GM18517 (cell line): ENCODE results near the gene COL15A1.

Experiments used
- ATAC-seq: cut with Tn5 transposase; IDR thresholded peaks from one replicate; pipeline ENCODE4 v1.9.1; 2021; ENCODE audit warnings: mild to moderate bottlenecking, moderate library complexity; ENCODE audit not compliant: unreplicated experiment

COL15A1 gene

DNA sequence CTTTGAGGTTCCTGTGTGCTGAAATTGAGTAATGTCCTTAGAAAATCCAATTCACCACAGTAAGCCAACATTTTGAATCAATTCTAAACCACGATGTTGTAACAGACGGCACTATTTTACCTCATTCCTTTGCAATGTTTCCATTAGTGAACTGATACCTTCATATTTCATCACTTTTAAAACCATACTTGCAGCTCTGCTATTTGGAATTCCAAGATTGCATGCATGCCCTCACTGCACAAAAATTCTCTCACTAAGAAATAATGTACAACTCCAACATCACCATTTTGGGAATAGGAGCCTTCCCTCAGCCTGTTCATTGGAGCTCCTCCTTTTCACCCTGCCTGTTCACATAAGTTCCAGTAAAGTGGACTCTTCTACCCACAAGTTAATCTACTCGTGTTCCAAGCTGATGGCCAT lies 86.4 kb downstream of the COL15A1 start:
- ATAC-seq: no peak

DNA sequence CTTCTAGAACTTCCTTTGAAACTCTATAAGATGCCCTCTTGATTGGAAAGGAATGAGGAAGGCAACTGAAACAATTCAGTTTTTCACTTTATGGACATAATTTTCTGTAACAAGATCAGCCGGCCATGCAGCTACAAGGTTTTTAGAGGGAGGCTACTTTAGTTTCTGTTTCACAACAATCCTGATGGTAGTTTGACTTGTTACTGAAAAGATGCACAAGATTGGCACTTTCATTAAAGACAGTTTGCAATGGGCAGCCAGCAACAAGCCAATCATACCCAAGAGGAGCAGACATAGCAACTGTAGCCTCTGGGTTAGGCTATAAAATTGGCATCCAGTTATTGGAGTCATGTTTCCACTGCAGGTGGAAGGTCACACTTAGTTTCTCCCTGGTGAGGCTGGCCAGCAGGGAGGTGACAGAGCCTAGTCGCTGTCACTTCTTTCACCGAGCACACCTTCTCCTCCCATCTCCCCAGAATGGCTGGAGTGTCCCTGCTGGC lies 87.0 kb downstream of the COL15A1 start:
- ATAC-seq: no peak

DNA sequence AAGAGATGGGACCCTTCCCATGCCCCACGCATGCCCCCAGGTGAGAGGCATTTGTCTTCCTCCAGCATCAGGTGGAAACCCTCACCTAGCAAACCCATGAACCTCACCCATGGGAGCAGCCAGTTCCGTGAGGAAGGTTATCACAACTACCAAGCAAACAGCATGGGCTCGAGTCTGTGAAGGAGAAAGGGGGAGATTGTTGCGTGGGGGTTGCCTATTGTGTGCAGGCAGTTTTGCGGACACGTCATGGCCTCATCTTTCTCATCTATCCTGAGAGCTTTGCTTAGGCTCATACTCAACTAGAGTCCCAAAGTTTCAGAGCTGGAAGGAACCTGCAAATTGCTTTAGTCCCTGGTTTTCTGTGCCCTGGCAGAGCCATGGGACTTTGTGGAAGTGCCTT lies 87.6 kb downstream of the COL15A1 start:
- no peak for ATAC-seq

DNA sequence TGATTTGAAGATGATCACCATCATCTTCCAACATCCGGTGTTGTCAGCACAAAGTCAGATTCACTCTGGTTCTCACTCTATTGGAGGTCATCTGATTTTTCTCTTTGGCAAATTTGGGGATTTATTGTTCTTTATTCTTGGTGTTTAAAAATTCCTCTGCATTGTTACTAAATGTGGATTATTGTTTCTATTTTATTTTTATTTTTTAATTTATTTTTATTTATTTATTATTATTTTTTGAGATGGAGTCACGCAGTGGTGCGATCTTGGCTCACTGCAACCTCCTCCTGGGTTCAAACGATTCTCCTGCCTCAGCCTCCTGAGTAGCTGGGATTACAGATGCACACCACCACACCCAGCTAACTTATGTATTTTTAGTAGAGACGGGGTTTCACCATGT lies 88.3 kb downstream of the COL15A1 start:
- ATAC-seq: no peak

DNA sequence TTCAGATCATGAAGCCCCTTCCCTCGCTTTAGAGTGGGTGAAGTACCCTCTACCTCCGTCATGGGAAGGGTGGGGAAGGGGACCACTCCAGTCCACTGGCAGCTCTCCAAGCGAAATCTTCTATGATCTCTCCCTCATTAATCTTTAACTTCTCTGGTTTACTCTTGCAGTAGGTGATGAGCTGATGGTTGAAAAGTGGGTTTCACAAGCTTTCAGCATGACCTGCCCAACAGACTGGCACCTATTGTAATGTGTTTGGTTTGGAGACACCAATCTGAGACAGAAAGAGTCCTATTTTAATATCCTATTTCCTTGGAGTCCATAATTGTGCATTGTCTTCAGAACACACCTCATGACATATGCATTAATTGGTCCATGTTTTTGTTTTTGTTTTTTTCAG lies 90.4 kb downstream of the COL15A1 start:
- no peak for ATAC-seq

DNA sequence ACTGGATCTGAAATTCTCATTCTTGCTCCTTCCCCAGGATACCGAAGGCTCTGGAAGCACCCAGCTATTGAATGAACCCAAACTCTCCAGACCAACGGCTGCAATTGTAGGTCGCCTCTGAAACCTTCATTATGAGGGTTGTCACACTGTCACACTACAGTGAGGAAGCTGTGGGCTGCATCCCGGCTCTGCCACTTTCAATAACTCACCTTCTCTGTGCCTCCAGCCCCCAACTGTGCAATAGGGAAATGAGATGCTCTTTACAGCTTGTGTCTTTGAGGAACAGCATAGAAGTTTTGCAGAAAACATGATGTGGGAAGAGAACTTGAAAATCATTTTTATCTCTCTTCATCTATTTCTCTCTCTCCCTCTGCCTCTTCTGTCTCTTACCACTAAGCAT lies 91.6 kb downstream of the COL15A1 start:
- no peak for ATAC-seq

DNA sequence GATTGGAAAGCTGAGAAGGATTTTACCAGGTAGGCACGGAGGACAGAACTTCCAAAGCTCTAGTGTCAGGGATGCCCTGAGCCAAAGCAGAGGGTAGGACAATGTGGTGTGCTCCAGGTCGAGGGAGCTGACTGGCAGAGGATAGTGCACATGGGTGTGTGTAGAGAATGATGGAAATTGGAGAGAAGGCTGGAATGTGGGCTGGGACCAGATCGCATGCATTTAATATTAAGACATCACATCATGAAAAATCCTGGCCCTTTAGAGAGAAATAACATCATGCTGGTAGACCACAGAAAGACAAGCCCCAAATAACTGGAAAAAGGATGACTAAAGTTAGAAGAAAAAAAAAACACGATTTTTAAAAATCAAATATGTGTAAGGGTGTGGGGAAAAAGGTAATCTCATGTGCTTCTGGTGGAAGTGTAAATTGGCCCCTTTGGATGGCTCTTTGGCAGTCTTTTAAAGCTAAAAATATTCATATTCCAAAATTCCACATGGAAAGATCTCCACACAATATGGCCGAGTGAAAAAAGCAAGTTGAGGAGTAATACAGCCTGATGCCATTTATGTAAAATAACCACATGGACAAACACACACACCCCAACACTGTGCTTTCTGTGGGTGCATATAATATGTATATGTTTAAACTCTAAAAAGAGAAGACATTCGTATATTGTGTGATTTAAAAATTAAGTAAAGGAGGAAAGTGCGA lies 94.2 kb downstream of the COL15A1 start:
- no peak for ATAC-seq

DNA sequence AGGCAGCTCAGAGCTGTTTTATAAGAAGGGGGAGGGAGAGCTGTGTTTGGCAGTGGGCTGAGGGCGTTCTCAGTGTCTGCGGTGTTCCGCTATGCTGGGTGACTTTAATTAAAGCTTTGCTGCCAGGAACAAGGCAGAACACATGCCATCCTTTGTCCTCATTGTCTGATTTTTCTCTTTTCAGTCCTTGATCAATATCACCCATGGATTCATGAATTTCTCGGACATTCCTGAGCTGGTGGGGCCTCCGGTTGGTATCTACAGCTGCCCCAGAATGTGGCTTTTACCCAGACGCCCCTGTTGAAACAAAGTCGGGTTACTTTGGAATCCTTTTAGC lies 94.7 kb downstream of the COL15A1 start:
- no peak for ATAC-seq

DNA sequence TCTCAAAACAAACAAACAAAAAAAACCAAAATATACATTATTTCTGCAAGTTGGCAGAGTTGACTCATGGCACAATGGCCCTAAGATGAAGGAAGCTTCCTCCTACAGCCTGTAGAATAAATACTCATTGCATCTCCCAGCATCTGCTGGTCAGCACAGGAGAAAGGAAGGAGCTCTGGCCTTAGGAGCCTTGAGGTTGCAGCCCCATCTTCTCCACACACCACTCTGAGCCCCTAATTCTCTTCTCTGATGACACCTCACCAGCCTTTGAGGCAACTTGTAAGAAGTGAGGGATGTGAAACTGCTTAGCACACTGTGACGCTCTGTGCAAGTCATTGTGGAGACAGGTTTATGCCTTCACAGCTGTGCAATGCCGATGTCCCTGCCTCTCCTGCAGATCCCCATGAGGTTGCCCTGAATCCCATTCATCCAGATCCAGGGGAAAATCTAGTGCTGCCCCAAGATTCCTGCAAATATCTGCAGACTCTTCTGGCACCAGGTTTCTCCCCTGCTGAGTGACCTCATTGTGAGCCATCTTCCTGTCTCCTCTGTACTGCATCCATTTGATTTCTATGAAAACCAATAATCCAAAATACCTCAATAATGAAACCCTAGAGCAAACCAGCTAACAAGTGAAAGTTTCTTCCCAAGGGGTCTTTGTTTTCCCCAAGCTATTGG lies 95.9 kb downstream of the COL15A1 start:
- ATAC-seq: no peak

DNA sequence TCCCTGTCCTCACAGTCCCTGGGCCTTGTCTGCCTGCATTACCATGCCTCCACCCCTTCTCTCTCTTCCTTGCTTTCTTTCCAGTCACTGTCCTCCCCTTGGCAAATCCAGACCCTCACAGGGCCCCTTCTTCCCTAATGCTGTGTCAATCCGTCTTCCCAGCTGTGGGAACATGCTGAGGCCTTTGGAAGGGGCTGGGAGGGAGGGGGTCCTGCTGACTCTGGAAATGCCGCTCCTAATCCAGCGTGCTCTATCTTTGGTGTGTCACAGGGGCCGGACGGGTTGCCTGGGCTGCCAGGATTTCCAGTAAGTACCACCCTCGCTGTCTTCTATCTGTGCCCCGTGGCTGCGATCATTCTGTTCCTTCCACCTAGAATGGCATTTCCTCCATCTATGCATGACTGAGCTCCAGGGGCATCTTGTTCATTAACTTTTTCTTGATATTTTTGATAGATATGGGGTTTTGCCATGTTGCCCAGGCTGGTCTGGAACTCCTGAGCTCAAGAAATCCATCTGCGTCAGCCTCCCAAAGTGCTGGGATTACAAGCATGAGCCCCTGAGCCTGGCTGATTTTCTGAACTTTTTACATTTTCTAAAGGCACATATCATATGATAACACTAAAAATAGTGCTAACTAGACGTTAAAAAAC lies 96.7 kb downstream of the COL15A1 start:
- ATAC-seq: no peak

DNA sequence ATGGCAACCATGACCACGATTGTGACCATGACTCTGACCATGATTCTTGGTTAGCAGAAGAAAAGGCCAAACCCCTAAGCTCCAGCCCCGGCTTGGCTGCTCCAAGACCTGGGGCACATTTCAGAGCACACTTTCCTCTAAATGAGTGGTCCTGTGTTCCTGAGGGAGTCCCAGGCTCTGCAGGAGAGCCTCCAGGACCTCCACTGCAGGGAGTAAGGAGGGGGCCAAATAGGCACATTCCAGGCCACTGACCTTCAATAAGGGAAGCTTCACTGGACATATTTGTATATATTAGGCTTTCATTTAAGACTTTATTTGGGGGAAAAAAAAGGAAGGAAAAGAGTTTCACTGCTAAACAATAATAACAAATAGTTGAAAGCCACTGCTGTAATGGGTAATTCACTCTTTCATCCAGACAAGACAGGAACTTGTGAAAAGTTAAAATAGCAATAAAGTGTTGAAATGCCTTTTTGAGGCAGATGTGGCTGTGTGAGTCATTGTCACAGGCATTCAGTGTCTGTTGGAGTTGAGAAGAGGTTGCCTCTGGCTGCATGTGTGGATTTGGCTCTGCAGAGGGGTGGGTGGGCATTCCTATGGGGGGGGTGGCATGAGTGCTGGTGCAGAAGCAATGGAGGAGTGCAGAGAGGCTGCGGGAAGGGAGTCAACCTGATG lies 97.3 kb downstream of the COL15A1 start:
- no peak for ATAC-seq

DNA sequence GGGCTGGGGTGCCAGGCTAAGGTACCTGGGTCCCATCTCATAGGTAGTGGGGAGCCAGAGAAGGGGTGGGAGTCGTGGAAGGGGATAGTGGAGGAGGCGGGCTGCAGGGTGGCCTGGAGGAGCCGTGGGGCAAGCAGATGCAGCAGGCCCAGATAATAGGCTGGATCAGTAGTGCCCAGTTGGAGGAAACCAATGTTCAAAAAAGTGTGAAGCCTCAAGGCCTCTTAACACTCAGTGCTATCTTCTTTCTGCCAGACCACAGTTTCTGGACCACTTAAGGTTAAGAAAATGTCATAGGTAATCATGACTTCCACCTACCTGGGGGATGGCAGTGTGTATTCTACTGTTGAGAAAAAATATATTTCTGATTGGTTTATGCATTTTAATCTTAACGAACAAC lies 97.9 kb downstream of the COL15A1 start:
- no peak for ATAC-seq

DNA sequence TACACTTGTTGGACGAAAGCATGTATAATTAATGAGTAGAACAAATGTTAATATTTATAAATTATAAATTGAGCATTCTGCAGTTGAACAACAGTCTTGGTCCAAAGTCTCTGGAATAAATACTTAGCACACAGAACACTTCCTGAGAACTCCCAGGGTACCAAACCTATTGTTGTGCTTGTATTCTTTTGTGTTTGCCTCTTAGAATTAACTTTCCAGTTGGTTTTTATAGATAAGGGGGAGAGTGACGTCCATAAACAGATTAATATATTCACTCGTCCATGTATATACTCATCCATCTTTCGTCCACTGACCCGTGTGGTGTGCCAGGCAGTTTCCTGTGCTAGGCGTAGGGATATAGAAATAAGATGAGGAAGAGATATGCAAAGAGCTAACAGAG lies 98.9 kb downstream of the COL15A1 start:
- no peak for ATAC-seq

DNA sequence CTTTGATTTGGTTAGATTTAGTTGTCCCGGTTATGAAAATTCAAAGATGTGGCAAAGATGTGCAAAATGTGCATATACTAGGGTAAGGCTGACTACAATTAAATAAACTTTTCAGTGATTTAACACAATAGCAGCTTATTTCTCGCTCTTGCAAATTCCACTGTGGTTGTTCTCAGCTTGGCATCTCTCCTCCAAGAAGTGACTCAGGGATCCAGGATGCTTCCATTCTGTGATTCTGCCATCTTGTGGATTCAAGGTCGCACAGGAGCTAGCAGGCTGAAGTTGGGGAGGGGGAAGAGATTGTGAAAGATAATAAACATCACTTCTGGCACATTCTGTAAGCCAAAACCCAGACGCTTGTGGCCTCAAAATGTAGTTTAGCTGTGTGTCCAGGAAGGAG lies 101.1 kb downstream of the COL15A1 start:
- no peak for ATAC-seq

DNA sequence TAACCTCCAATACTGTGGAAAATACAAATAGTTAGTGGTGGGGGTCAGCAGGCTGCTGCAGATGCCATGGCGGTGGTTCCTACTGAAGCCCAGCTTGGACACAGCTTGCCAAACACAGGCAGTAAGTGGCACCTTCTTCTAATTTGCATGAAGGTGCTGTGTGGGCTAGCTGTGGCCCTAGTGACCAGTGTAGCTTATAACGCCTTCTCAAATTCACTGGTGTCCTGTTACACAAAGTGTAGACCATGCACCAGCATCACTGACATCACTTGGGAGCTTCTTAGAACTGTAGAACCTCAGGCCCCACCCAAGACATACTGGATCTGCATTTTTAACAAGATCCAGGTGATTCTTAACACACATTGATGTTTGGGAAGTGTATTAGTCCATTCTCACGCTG lies 102.4 kb downstream of the COL15A1 start:
- ATAC-seq: no peak

DNA sequence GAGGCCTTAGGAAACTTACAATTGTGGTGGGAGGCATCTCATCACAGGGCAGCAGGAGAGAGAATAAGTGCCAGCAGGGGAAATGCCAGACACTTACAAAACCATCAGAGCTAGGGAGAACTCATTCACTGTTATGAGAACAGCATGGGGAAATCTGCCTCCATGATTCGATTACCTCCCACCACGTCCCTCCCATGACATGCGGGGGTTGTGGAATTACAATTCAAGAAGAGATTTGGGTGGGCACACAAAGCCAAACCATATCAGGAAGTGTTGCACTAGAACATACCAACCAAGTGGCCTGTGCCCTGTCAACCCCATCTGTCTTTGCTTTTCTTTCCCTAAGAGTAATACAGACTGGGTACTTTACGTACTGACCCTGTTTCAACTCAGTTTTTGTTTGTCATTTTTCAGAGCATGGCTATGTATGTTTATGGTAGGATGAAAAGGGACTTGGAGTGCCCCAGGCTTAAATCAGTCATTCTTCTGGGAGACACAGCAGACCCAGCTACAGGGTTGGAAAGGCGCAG lies 102.9 kb downstream of the COL15A1 start:
- ATAC-seq: no peak

DNA sequence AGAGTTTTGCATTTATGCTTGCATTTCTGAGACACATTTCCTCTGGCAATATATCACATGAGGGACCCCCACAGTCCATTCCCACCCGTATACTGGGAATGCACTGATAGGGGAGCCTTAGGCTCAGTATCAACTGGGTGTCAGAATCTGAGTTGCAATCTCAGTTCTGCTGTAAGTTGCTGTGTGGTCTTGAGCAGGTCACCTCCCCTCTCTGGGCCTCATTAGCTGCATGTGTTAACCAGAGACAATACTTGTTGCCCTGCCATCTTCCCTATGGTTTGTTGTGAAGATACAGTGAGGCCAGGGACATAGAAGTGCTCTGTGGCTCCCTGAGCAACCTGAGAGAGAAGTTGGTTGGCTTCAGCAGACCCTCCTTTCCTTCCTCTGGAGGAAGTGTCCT lies 105.5 kb downstream of the COL15A1 start:
- ATAC-seq: no peak

DNA sequence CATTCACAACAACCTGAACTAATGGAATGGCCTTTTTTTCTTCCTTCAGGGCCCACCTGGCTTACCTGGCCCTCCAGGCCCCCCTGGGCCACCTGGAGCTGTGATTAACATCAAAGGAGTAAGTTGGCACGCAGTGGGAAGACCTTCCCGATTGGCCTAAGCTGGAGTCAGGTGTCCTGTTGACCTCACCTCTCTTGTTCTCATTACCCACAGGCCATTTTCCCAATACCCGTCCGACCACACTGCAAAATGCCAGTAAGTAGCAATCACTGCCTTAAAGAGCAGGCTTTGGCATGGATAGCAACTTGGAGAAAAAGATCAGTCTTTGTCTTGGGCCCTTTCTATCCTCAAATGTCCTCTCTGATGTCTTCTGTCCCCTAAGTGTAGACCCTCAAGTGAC lies 105.9 kb downstream of the COL15A1 start:
- ATAC-seq: no peak

DNA sequence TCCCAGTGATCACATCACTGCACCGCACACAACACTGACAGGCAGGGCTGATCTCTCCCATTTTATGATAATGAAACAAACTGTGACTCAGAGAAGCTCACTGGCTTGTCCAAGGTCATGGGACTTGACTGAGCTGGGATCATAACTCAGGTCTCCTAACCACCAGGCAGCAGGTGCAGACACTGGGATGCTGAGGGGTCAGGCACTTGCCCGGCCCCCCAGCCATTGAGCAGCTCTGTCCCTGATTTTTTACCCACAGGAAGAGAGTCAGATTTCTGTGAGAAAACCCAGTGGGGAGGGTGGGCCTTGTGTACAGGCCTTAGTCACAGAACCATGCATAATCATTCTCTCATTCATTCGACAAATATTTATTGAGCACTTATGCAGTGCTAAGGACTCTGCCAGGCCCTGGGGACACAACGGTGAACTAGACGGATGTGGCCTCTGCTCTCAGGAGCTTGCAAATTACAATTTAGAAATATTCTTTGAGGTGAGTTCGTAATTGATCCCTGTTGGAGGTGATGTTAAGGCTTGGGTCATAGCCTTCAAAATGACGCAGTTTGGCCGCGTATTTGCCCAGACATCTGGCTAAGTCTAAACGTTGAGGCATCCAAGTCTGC lies 106.7 kb downstream of the COL15A1 start:
- ATAC-seq: no peak

DNA sequence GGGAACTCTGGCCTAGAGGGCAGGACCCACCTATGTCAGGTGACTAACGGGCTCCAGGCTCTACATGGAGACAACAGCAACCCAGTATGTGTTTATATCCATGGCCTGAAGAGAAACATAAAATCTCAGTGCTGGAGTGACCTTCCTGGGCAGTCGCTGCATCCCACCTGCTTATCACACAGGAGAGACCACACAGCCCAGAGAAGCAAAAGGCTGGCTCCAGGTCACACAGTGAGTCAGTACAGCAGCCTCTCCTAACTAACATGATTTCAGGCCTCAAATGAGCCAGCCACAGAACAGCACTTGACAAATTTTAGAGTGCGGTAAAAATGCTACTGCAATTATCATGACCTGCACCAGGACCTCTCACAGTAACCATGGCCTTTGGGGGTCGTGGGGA lies 107.2 kb downstream of the COL15A1 start:
- no peak for ATAC-seq

DNA sequence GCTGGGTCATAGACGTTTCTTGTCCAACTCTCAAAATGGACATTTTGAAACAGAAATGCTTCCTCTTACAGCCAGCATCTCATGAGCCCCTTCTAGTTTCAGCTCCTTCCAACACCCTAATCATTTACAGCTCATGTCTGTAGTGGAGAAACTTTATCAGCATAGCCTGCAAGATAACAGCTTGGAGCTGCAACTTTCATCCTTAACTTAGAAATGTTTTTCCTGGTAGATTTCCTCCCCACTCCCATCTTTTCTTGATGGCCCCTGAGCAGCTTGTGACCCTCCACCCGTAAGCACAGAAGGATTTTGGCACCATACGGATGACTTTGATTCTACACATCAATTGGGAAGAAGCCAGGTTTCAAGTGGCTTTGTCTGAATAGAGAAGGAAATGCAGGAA lies 107.7 kb downstream of the COL15A1 start:
- ATAC-seq: no peak
